Stimulated activated CD4-positive, alpha-beta T cell treated with anti-CD3 and anti-CD28 coated beads, Interleukin-2, amount 100 ng/mL, for 48 hours (primary cell): Measurements from ENCODE around the gene CHTF18.
"Not testable (repeated sequence)": the region's sequence is repeated elsewhere in the genome, so short reads cannot be mapped to it uniquely, and the experiment has no call there.

ENCODE experiments used
- DNase-seq, 2 donors: peaks; one replicate each; pipeline ENCODE4 v3.0.0-alpha.2; 2020

CHTF18 gene

DNA sequence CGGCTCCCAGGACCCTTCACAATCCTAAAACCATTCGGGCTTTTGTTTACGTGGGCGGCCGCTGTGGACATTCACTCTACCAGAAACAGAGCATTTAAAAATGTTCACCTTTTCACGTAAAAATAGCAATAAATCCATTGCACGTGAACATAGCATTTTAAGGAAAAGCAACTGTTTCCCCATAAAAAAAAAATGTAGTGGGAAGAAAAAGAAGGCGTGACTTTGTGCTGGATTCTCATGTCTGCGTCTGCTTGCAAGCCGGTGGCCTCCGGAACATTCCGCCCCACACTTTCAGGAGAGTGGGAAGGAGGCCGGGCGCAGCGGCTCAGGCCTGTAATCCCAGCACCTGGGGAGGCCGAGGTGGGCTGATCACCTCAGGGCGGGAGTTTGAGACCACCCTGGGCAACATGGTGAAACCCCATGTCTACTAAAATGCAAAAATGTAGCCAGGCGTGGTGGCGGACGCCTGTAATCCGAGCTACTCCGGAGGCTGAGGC is 25.5 kb downstream of the CHTF18 start:
- no peak for DNase-seq

DNA sequence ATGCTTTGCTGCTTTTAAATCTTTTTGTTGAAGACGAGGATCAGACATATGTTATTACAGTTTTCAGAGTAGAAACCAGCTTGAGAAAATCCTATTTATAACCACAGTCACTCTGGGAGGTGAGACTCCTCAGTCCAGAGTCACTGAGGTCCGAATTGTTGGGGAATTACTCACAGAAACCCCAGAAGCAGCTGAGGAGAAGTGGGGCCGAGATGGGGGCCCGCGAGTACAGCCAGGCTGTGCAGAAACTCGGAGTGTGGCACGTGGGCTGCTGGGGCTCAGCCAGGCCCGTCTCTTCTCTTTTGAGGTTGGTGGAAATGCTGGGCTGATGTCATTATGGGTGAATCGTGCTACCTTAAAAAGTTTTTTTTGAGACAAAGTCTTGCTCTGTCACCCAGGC is 26.6 kb downstream of the CHTF18 start:
- no peak for DNase-seq

- no peak for DNase-seq
Observed at GRCh38 chr16:815861-816260, 27.4 kb downstream of the CHTF18 start.

GRCh38 chr16:817001-817906 is 28.8 kb downstream of the CHTF18 start:
- no peak for DNase-seq

DNA sequence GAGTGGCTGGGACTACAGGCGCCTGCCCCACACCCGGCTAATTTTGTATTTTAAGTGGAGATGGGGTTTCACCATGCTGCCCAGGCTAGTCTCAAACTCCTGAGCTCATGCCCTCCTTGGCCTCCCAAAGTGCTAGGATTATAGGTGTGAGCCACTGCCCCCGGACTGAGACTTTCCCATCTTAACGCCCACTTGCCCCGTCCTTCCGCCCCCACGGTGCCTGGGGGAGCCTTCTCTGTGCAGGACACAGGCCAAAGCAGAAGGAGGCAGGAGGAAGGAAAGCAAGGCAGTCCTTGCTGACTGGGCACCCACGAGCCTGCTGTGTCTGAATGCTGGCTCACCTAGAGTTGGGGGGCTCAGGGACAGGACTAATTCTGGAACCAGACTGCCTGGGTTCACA is 29.7 kb downstream of the CHTF18 start:
- no peak for DNase-seq

- DNase-seq: no peak
Observed at GRCh38 chr16:818592-818991, 30.2 kb downstream of the CHTF18 start.

DNA sequence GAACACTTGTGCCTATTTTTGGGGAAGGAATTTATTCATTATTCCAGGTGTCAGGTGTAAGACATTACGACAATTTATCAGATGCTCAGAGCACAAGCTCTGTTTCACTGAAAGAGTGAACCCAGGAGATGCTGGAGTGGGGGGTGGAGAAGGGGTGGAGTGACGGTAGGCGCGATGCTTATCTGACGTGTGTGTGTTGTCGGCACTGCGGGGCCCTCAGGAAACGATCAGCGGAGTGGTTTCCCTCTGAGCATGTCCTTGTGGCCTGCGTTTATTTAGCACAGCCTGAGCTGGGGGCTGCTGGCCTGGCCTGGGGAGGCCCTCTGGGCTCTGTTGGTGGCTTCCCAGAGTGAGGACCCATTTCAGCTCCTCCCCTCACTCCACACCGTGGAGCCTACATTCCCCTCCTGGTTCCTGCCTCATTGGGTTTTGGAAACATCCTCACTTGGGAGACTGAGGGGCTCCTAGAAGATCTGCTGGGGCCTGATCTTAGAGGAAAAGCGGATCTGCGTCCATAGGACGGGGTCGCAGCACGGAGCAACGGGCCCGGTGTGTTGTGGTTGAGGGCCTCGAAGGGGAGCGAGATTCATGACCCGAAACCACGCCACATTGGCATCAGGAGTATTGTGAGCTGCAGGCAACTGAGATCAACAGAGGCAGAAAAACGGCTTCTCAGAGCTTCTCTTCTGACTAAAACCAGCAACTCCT is 31.1 kb downstream of the CHTF18 start:
- DNase-seq: no peak

DNA sequence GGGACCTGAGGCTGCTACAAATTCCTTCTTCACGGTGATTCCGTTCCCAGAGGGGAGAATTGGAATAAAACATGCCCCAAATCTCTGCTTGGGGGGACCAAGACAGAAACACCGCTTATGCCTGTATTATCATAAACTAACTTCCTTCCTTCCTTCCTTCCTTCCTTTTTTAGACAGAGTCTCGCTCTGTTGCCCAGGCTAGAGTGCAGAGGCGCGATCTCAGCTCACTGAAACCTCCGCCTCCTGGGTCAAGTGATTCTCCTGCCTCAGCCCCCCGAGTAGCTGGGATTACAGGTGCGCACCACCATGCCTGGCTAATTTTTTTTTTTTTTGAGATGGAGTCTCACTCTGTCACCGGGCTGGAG is 31.6 kb downstream of the CHTF18 start:
- DNase-seq: not testable (repeated sequence)

- DNase-seq: no peak
Observed at GRCh38 chr16:820748-821147, 32.3 kb downstream of the CHTF18 start.

DNA sequence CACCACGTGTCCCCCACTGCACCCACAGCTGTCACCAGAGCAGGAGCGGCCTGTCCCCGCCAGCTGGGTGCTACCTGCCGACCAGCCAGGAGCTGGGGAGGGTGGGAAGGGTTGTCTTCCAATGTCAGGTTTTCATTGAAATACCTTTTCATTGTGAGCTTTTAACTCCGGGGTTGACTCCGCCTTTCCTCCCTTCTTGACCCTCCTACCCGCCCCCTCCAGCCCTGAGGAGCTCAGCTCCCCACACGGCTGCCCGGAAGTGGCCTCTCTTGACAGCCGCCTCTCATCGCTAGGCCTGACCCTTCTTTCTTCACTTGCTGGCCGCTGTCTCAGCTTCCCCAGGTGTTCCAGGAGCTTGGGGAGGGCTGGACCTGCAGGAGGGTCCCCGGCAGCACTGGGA is 33.3 kb downstream of the CHTF18 start:
- no peak for DNase-seq

DNA sequence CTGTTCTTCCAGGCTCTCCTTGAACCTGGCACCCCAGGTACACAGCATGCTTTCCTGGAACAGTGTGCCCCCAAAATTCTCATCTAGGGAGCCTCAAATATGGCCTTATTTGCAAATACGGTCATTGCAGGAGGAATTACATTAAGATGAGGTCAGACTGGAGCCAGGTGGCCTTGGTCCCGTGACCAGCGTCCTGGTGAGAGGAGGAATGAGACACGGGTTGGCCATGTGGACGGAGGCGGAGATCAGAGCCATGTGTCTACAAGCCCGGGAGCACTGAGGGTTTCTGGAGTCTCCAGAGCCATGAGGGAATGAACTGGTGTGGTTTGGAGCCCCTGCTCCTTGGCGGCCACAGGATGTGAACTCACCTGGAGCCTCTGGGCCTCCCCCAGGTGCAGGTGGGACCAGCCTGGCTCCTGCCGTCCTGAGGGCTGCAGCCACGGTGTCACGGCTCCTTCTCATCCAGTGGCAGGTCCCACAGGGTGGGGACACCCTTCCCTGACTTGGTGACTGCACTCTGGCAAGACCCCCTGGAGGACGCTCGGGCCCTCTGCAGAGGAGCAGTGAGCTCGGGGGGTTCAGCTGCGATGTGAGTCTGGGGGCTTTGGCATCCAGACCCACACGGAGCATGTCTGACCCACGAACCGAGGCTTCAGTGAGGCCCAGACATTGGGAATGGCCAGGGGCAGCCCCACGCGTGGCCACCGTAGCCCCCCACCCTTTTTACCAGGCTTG is 33.9 kb downstream of the CHTF18 start:
- DNase-seq: no peak

GRCh38 chr16:822909-823297 is 34.5 kb downstream of the CHTF18 start:
- no peak for DNase-seq

DNA sequence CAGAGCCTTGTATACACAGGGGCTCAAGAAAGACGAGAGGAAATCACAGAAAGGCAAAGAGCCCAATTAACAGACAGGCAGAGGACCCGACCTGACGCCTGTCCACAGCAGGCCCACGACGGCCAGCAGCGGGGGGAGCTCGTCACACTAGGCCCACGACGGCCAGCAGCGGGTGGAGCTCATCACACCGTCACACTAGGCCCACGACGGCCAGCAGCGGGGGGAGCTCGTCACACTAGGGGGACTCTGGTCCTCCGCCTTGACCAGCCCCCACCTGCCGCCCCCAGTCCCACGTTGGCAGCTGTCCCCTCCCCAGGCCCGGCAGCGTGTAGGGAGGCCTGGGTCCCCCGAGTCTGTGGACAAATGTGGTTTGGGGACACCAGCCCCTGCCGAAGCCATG is 35.8 kb downstream of the CHTF18 start:
- DNase-seq: no peak

GRCh38 chr16:824601-825000 is 36.2 kb downstream of the CHTF18 start:
- DNase-seq: no peak

DNA sequence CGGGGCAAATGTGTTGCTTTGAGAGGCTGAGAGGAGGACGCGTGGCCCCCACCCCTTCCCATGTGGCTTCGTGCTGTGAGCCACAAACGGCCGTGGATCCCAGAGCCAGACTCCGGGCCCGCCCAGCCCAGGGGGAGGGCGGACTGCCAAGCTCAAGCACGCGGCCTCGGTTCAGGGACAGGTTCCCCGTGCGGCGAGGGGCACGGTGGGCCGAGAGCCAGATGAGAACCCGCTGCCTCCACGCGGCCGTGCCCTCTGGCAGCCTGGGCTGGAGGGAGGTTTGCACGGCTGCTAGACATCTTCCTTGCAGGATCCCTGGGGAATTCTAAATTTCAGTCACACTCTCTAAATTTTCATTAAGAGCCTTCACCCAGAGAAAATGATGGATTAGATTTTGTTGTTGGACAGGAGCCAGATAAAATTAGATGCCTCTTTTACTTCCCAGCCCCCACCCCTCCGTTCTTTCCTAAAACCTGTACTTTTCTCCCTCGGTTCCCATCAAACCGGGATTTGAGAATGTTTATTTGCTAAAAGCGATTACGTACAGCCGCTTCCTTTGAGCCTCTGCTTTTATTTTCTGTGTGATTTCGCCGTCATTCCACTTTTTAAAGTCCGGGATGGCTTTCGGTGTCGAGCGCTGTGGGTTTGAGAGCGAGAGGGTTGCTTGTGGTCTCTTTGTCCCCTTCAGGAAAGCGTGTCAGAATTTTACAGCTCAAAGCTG is 37.1 kb downstream of the CHTF18 start:
- DNase-seq: no peak

DNA sequence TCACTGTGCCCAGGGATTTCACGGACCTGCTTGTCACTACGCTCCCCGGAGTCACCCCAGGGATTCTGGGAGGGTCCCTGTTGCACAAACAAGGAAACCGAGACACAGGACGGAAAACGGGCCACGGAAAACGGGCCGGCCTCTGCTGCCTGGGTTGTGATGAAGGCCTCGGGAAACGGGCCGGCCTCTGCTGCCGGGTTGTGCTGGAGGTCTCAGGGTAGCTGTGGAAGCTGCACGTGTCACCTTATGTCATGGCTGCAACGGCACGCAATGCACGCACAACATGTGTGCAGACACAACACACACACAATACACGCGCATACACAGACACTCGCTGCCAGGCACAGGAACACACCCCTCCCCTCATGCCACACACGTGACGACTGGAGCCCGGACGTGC is 39.1 kb downstream of the CHTF18 start:
- no peak for DNase-seq

DNA sequence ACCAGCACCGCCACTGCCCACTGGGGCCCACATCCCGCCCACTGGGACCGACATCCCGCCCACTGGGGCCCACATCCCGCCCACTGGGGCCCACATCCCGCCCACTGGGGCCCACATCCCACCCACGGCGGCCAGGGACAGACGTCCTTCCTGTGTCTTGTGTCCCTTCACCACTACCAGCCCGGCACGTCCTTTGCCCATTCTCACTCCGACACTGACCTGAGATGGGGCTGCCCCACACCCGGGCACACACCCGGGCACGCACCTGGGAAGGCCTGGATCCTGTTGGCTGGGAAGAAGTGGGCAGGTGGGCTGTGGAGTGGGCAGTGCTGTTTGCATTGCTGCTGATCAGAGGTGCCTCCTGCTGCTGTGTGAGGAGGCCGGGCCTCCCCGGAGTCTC is 40.5 kb downstream of the CHTF18 start:
- no peak for DNase-seq

GRCh38 chr16:830107-830870 is 41.9 kb downstream of the CHTF18 start:
- no peak for DNase-seq

DNA sequence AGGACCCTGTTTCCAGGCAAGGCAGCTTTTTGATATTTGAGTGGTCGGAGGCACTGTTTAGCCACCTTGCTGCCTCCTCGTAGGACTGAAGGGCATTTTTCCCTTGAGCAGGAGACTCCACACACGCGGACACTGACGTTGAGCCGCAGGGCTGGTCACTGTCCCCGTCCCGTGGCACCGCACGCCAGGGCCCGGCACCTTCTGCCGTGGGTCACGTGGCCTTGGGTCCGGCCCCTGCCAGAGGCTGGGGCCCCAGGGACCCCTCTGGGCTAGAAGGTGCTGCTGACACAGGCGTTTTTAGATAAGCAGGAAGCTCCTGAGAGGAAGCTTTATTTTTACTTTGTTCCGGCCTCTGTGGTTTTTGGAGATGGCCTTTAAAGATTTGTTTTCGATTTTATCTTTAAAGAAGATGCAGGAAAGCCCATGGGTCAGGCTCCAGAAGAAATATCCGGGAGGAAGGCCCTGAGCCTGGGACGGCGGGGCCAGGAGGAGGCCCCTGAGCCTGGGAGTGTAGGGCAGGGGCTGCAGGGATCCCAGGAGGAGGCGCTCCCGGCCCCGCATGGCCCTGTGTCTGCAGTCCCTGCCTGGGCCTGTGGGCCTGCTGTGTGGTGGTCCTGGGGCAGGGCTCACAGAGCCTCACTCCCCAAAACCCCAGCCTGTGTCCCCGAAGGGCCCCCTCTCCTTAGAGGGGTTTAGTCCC is 42.6 kb downstream of the CHTF18 start:
- DNase-seq: no peak

DNA sequence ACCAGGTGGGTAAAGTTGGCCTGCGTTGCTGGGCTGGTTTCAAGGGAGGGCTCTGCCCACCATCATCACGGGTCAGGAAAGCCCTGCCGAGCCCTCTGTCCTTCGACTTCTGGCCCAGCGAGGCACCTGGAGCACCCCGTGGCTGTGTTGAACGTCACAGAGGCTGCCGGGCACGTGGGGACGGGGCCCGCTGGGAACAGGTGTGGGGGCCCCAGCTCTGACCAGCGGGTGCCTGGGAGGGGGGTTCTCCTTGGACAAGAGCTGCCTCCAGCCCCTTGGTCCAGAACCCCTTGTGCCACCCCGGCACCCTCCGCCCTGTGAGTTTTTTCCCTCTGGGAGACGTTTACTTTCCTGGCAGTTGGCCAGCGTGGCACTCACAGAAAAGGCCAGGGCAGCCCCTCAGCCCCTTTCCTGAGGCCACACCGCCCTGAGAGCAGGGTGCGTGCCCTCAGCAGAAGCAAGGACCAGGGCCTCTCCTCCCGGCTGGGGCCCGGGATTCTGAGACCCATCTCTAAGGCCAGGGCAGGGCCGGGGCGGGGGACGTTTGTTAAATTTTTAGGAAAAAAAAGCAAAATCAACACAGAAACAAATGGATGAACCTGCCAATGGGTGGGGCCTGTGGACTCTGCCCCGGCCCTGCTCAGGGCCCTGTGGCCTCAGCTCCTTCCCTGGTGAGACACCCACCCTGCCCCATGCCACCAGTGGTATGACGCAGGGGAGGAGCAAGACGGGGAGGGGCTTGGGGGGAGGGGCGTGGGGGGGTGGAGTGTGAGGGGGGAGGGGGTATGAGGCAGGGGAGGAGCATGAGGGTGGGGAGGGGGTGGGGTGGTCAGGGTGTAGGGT is 43.4 kb downstream of the CHTF18 start:
- no peak for DNase-seq
